ENCODE data around the gene DYNLL1.

- TF ChIP-seq EZH2phosphoT487 (IDR thresholded peaks at IDR 0.05) (no peak), CTCF (IDR thresholded peaks at IDR 0.05) (no peak), EZH2 (IDR thresholded peaks at IDR 0.05) (no peak)
These were observed 20.3 kb upstream of the DYNLL1 start for GRCh38 chr12:120475643-120476042.

All from neural progenitor cell (in vitro differentiated cells).